IMR-90 (cell line): ENCODE measurements around the gene CYSRT1. TPM values are rescaled to one million over a fixed set of nuclear protein-coding genes. Genes with fewer than 3 reads are reported as not detected.

ENCODE experiments used
- ATAC-seq: fragments of 200-7000 bp; cut with Tn5 transposase; 2 replicates; pipeline ENCODE4 v1.9.1; 2020; ENCODE audit warnings: low read depth, mild to moderate bottlenecking, moderate library complexity
- BruUV-seq: library from RNA; stranded (reverse); fragments of 400-500 nt; replicated peaks from 2 replicates; lab custom pipeline; 2021; lab: Mats Ljungman, UMichigan
- CTCF ChIA-PET: fragments of 300-600 bp; formaldehyde crosslinking; extraction: SDS; loops from one replicate; lab custom pipeline; 2021; ENCODE audit warnings: antibody characterized with exemption; lab: Yijun Ruan, JAX
- POLR2A ChIA-PET: fragments of 300-600 bp; sonication (Branson Sonifier 250); formaldehyde crosslinking; loops from one replicate; lab custom pipeline; 2022; ENCODE audit warnings: antibody characterized with exemption; ENCODE audit not compliant: unreplicated experiment; lab: Charles Lee
- DNase-seq: peaks from one replicate; pipeline ENCODE4 v3.0.0; 2013
- H2AFZ ChIP-seq: replicated peaks from 2 replicates; pipeline ENCODE3; 2013; ENCODE audit warnings: low read length, mild to moderate bottlenecking; ENCODE audit not compliant: poor library complexity
- H2AK5ac ChIP-seq: 2 replicates; pipeline ENCODE4 v1.6.1; 2013; ENCODE audit warnings: low read depth, low read length, inconsistent platforms
- H2AK9ac ChIP-seq: replicated peaks from 2 replicates; pipeline ENCODE3; 2013; ENCODE audit warnings: mild to moderate bottlenecking, low read depth, low read length, moderate library complexity; ENCODE audit not compliant: poor library complexity
- H2BK120ac ChIP-seq: 2 replicates; pipeline ENCODE4 v1.6.1; 2013; ENCODE audit warnings: low read depth, low read length, inconsistent platforms
- H2BK15ac ChIP-seq: 3 replicates; pipeline ENCODE4 v1.6.1; 2013; ENCODE audit warnings: low read depth, low read length, inconsistent platforms
- H2BK20ac ChIP-seq: 2 replicates; pipeline ENCODE4 v1.6.1; 2013; ENCODE audit warnings: low read depth, mild to moderate bottlenecking, inconsistent platforms, low read length, moderate library complexity
- H2BK5ac ChIP-seq: 2 replicates; pipeline ENCODE4 v1.6.1; 2013; ENCODE audit warnings: mild to moderate bottlenecking, low read depth, low read length, inconsistent platforms; ENCODE audit not compliant: poor library complexity, severe bottlenecking
- H3K14ac ChIP-seq: replicated peaks from 2 replicates; pipeline ENCODE4 v1.6.1; 2013; ENCODE audit warnings: low read depth, low read length, inconsistent platforms
- H3K18ac ChIP-seq: 2 replicates; pipeline ENCODE4 v1.6.1; 2013; ENCODE audit warnings: low read depth, low read length, control low read depth
- H3K23ac ChIP-seq: 2 replicates; pipeline ENCODE4 v1.6.1; 2013; ENCODE audit warnings: low read depth, low read length, inconsistent platforms
- H3K27ac ChIP-seq: 2 replicates; pipeline ENCODE4 v1.5.1; 2013; ENCODE audit warnings: mild to moderate bottlenecking, control low read depth, low read length; ENCODE audit not compliant: insufficient read depth
- H3K27me3 ChIP-seq: 2 replicates; pipeline ENCODE4 v1.6.1; 2013; ENCODE audit warnings: low read length; ENCODE audit not compliant: control insufficient read depth, insufficient read depth
- H3K36me3 ChIP-seq: 2 replicates; pipeline ENCODE4 v1.6.1; 2013; ENCODE audit warnings: low read length, mixed read lengths; ENCODE audit not compliant: control insufficient read depth, insufficient read depth
- H3K4ac ChIP-seq: 2 replicates; pipeline ENCODE4 v1.6.1; 2013; ENCODE audit warnings: low read depth, low read length, inconsistent platforms
- H3K4me1 ChIP-seq: 2 replicates; pipeline ENCODE4 v1.6.1; 2013; ENCODE audit warnings: low read length, mixed read lengths; ENCODE audit not compliant: control insufficient read depth, insufficient read depth
- H3K4me2 ChIP-seq: 2 replicates; pipeline ENCODE4 v1.6.1; 2013; ENCODE audit warnings: low read depth, mild to moderate bottlenecking, control low read depth, low read length, moderate library complexity
- H3K4me3 ChIP-seq: 2 replicates; pipeline ENCODE4 v1.5.1; 2013; ENCODE audit warnings: low read depth, mild to moderate bottlenecking, control low read depth, low read length, moderate library complexity; ENCODE audit not compliant: insufficient read depth
- H3K56ac ChIP-seq: 2 replicates; pipeline ENCODE4 v1.6.1; 2013; ENCODE audit warnings: low read length, inconsistent platforms; ENCODE audit not compliant: insufficient read depth; ENCODE audit errors: extremely low read depth
- H3K79me1 ChIP-seq, 2 experiments: 2 replicates each; pipeline ENCODE4 v1.6.1; 2013; ENCODE audit warnings: low read length in 2 of 2, inconsistent platforms in 1 of 2, low read depth in 1 of 2
- H3K9ac ChIP-seq: 2 replicates; pipeline ENCODE4 v1.6.1; 2013; ENCODE audit warnings: low read depth, low read length, control low read depth
- H3K9me1 ChIP-seq: 2 replicates; pipeline ENCODE4 v1.6.1; 2013; ENCODE audit warnings: low read length, inconsistent platforms; ENCODE audit not compliant: insufficient read depth
- H3K9me3 ChIP-seq: 2 replicates; pipeline ENCODE4 v1.6.1; 2013; ENCODE audit warnings: low read length; ENCODE audit not compliant: control insufficient read depth, insufficient read depth
- H4K20me1 ChIP-seq: 2 replicates; pipeline ENCODE4 v1.6.1; 2013; ENCODE audit warnings: low read length, inconsistent platforms; ENCODE audit not compliant: insufficient read depth
- H4K5ac ChIP-seq: 2 replicates; pipeline ENCODE4 v1.6.1; 2013; ENCODE audit warnings: mild to moderate bottlenecking, low read depth, low read length, control low read depth
- H4K8ac ChIP-seq, 2 experiments: 2 replicates each; pipeline ENCODE4 v1.6.1; 2013; ENCODE audit warnings: low read depth in 2 of 2, low read length in 2 of 2, control low read depth in 1 of 2, inconsistent platforms in 1 of 2
- H4K91ac ChIP-seq: 2 replicates; pipeline ENCODE4 v1.6.1; 2013; ENCODE audit warnings: low read depth, low read length, inconsistent platforms; ENCODE audit not compliant: insufficient read depth
- CTCF ChIP-seq: conservative IDR thresholded peaks from 2 replicates; pipeline ENCODE4 v1.5.1; 2012; ENCODE audit warnings: mild to moderate bottlenecking, low read depth, low read length, improper control_type of control experiment
- MAZ ChIP-seq: IDR thresholded peaks from 2 replicates; pipeline ENCODE4 v1.6.1; 2012; ENCODE audit warnings: low read depth, mild to moderate bottlenecking, low read length, improper control_type of control experiment, moderate library complexity, borderline replicate concordance
- MXI1 ChIP-seq: IDR thresholded peaks from 2 replicates; pipeline ENCODE4 v1.6.1; 2012; ENCODE audit warnings: low read depth, mild to moderate bottlenecking, low read length, moderate library complexity, borderline replicate concordance
- POLR2A ChIP-seq: IDR thresholded peaks from 2 replicates; pipeline ENCODE4 v1.6.1; 2012; ENCODE audit warnings: mild to moderate bottlenecking, low read depth, low read length
- RFX5 ChIP-seq: IDR thresholded peaks from 2 replicates; pipeline ENCODE4 v1.8.0; 2012; ENCODE audit warnings: low read depth, mild to moderate bottlenecking, low read length, moderate library complexity
- SMC3 ChIP-seq: fragments of 150-350 bp; IDR thresholded peaks from 2 replicates; pipeline ENCODE4 v1.6.1; 2016; ENCODE audit warnings: low read depth, mild to moderate bottlenecking, antibody characterized with exemption, low read length, moderate library complexity
- USF2 ChIP-seq: fragments of 150-350 bp; IDR thresholded peaks from 2 replicates; pipeline ENCODE4 v1.6.1; 2017; ENCODE audit warnings: mild to moderate bottlenecking, antibody characterized with exemption, low read length, low read depth
- WGBS, 2 experiments: methylation state at CpG; one replicate each; pipeline versions ENCODE4 v1.1.5 to v1.1.7; 2013; ENCODE audit warnings: missing lambda C conversion rate in 2 of 2; ENCODE audit not compliant: insufficient read length in 1 of 2; ENCODE audit errors: extremely low coverage in 2 of 2; 5-methylcytosine and 5-hydroxymethylcytosine counted together
- dilution Hi-C: fragments of 300-500 bp; cut with HindIII; formaldehyde crosslinking; loops from one replicate; pipeline ENCODE4 v1.14.3; 2018; ENCODE audit warnings: low sequenced_read_pairs; ENCODE audit not compliant: unreplicated experiment
- in situ Hi-C: fragments of 300-500 bp; cut with MboI; formaldehyde crosslinking; loops from 3 replicates; pipeline ENCODE4 v1.14.3; 2019; ENCODE audit warnings: low sequenced_read_pairs, inconsistent platforms, mixed read lengths
- intact Hi-C: fragments of 100-400 bp; cut with micrococcal nuclease; formaldehyde crosslinking; loops from 2 replicates; pipeline ENCODE4 v1.10.0; 2022
- polyA plus RNA-seq, 3 experiments: library from polyadenylated mRNA; depleted of rRNA; stranded (reverse); fragments of >200 nt; gene quantifications; 2 replicates each; pipeline ENCODE4 v1.2.3, GENCODE V29; 2012; ENCODE audit warnings: low replicate concordance in 1 of 3
- total RNA-seq: library from RNA; depleted of rRNA; stranded (reverse); fragments of >200 nt; gene quantifications from 2 replicates; pipeline ENCODE4 v1.2.3, GENCODE V29; 2012

CYSRT1 gene
- total and polyA plus RNA-seq, 2 of the 4 experiments (the other 2 are of a cell fraction): 0.18 to 0.84 TPM

GRCh38 chr9:137184881-137185660, 39.9 kb upstream of the CYSRT1 start:
- H3K36me3 ChIP-seq: peaks cover 59% of the 10 kb centered on the region
- no peak overlapping the region for H4K5ac ChIP-seq
- H3K9me1 ChIP-seq: no peaks in the 10 kb centered on the region
- ChIA-PET CTCF (no interaction called here), POLR2A (no interaction called here)
- H3K4me1 ChIP-seq: peaks cover 15% of the 10 kb centered on the region
- H3K56ac ChIP-seq: no peak overlapping the region
- no peak overlapping the region for H4K8ac ChIP-seq
- dilution Hi-C loops (no loop called here), intact Hi-C loops (no loop called here), in situ Hi-C loops (no loop called here)
- H3K9ac ChIP-seq: no peak overlapping the region
- no peaks in the 10 kb centered on the region for H3K9me3 ChIP-seq
- TF ChIP-seq MAZ (no peak), USF2 (no peak), POLR2A (no peak), SMC3 (no peak), CTCF (no peak), MXI1 (no peak), RFX5 (no peak)
- peaks cover 0 to 39% of the 10 kb centered on the region in 2 experiments for H3K79me1 ChIP-seq
- H3K27me3 ChIP-seq: no peaks in the 10 kb centered on the region
- H3K4me3 ChIP-seq: no peak overlapping the region
- H3K4ac ChIP-seq: no peak overlapping the region
- no peak overlapping the region for H2AFZ ChIP-seq
- no peak overlapping the region for H2BK120ac ChIP-seq
- H2AK5ac ChIP-seq: no peak overlapping the region
- H3K18ac ChIP-seq: no peak overlapping the region
- no peak overlapping the region for H2BK20ac ChIP-seq
- H2BK15ac ChIP-seq: no peak overlapping the region
- ATAC-seq (no peak), DNase-seq (no peak)
- H4K20me1 ChIP-seq: peaks cover 16% of the 10 kb centered on the region; the same call in 1 of the 2 replicates
- BruUV-seq: no TSS peak
- no peak overlapping the region for H2AK9ac ChIP-seq
- no peak overlapping the region for H2BK5ac ChIP-seq
- no peak overlapping the region for H3K23ac ChIP-seq
- H3K4me2 ChIP-seq: no peak overlapping the region
- no peak overlapping the region for H4K91ac ChIP-seq
- H3K27ac ChIP-seq: no peak overlapping the region
- no peak overlapping the region for H3K14ac ChIP-seq
- 95% methylated on average over 29 of the region's 48 CpGs; no CpG with 5 or more reads in 1 of the 2 experiments for WGBS, 2 experiments
